Activated T-helper 9 cell treated with anti-CD3 and anti-CD28 coated beads, Interleukin-2, amount 50 U/mL, for 16 hours (primary cell): ENCODE results near the gene SUSD5.
"Not testable (repeated sequence)": the region's sequence is repeated elsewhere in the genome, so short reads cannot be mapped to it uniquely, and the experiment has no call there.

ENCODE experiments used
- DNase-seq: peaks from one replicate; pipeline ENCODE4 v3.0.0-alpha.2; 2020; ENCODE audit warnings: low read depth

SUSD5 gene

GRCh38 chr3:33115024-33115768 lies 103.4 kb downstream of the SUSD5 start:
- DNase-seq, result no peak

- no peak for DNase-seq
These were observed 104.0 kb downstream of the SUSD5 start for GRCh38 chr3:33114622-33115023.

- DNase-seq, result peak; percentile 79
These were observed 104.6 kb downstream of the SUSD5 start, which contains the start of gene CRTAP for GRCh38 chr3:33113772-33114621. Gene CRTAP (plus strand): TSS chr3:33114014. CDS start chr3:33114078, 64 bp downstream.

- no peak for DNase-seq
These were observed 107.0 kb downstream of the SUSD5 start for GRCh38 chr3:33111581-33111980.

- not testable (repeated sequence) for DNase-seq
These were observed 111.8 kb downstream of the SUSD5 start for GRCh38 chr3:33106854-33107253.

GRCh38 chr3:33105341-33105948 lies 113.2 kb downstream of the SUSD5 start:
- DNase-seq, result no peak

- no peak for DNase-seq
These were observed 113.8 kb downstream of the SUSD5 start for GRCh38 chr3:33104803-33105202.

- DNase-seq, result no peak
These were observed 115.1 kb downstream of the SUSD5 start for GRCh38 chr3:33103480-33103879.

GRCh38 chr3:33103034-33103433 lies 115.6 kb downstream of the SUSD5 start:
- DNase-seq, result no peak

- DNase-seq, result no peak
These were observed 118.4 kb downstream of the SUSD5 start for GRCh38 chr3:33100229-33100628.
